Activated CD8-positive, alpha-beta memory T cell treated with anti-CD3 and anti-CD28 coated beads for 48 hours (primary cell): ENCODE measurements around the gene ATP1A4.
"Not testable (repeated sequence)": the region's sequence is repeated elsewhere in the genome, so short reads cannot be mapped to it uniquely, and the experiment has no call there.

ENCODE experiments used
- DNase-seq, 3 experiments: peaks; one replicate each; pipeline ENCODE4 v3.0.0-alpha.2; 2020; ENCODE audit warnings: low read depth in 2 of 3, low spot score in 2 of 3

Gene ATP1A4

DNA sequence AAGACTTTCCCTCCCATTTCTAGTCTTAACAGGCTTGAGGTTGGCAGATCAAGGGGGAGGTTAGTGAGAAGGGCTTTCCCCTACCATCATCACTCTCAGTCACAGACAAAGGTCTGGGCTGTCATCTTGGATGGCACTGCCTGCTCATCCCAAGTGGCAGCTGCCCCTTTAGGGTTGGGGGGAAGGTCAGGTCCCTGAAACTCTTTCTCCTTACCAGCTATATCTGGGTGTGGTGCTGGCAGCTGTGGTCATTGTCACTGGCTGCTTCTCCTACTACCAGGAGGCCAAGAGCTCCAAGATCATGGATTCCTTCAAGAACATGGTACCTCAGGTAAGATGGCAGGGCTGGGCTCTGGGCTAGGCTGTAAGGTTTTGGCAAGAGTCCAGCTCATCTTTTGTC lies 27.7 kb upstream of the ATP1A4 start:
- no peak for DNase-seq

DNA sequence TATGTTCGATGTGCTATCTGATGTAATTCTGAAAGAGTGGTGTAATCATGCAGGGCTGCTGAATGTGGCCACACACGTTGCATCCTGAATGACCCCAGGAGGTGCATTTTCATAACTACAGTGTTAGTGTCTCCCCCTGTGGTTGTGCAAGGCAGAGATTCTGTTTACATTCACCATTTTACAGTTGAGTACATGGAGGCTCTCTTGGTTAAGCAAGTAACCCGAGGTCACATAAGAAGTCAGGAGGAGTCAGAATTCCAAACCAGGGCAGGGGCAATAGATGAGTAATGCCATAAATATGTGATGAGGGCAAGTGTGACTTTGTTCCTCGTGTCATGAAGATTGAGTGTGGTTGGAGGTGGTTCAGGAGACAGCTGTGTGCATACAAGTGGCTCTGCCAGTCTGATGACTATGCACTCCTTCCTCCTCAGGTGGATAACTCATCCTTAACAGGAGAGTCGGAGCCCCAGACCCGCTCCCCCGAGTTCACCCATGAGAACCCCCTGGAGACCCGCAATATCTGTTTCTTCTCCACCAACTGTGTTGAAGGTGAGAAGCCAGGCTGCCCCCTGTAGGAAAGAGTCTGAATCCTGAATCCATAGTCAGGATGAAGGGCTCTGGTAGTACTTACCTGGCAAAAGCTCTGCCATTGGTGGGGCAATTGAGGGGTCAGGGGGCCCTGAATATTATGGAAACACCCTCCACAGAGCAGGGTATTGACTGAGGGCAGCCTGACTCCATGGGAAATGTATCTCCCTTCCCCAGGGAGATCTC lies 26.5 kb upstream of the ATP1A4 start:
- no peak for DNase-seq

DNA sequence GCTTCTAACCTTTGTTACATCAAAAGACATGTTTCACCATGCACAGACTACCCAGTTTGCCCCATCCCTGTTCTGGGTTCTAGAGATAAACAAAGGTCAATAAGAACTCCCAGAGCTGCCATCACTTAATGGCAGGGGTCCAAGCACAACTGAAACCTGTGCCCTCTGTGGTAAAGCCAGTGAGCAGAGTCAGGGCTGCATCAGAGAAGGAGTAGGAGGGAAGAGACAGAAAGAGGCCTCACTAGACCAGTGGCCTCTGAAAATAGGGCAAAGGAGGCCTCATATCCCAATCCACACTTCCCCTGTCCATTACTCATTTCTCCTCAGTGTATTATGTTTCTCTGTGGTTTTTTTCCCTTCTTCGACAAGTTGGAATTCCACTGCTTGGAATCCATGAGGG lies 25.7 kb upstream of the ATP1A4 start:
- no peak for DNase-seq

DNA sequence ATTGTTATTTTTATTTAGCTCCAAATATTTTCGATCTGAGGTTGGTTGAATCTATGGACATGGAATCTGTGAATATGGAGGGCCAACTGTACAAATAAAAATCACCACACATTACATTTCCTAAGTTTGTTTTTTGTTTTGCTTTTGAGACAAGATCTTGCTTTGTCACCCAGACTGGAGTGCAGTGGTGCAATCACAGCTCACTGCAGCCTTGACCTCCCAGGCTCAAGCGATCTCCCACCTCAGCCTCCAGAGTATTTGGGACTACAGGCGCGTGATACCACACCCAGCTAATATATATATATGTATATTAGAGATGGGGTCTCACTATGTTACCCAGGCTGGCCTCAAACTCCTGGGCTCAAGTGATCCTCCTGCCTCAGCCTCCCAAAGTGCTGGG lies 25.1 kb upstream of the ATP1A4 start:
- DNase-seq, result not testable (repeated sequence)

DNA sequence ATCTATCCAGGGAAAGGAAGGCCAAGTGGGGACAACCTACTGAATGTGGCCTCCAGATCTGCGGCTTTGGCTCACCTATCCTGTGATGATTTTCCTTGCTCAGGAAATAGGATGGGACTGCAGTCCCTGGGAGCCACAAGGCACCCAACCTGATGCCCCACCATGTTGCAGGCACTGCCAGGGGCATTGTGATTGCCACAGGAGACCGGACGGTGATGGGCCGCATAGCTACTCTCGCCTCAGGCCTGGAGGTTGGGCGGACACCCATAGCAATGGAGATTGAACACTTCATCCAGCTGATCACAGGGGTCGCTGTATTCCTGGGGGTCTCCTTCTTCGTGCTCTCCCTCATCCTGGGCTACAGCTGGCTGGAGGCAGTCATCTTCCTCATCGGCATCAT lies 24.0 kb upstream of the ATP1A4 start:
- no peak for DNase-seq

DNA sequence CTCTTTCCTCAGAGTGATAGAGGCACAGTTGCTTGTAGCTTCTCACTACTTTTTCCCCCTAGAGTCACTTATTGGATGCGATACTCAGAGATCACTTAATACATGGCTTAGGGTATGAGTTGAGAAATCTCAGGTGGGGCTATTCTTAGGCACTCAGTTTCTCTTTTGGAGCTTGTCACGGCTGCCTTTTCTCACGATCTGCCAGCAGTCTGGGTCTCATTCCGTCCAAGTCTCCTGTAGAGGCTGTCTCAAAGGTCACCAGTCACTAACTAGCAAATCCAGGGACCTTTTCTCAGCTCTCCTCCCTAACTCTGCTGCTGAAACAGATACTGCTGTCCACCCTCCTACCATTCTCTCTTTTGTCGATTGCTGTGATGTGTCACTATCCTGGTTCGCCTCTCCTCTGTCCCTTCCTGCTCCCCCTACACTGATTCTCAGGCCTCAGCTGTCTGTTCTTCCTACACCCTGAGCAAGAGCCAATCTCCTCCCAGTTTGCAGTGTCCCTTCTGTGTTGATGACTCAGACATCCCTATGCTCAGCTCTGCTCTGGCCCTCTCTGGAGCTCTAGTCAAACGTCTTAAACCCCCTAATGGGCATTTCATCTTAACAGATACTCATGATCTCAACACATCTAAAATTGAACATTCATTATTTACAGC lies 23.4 kb upstream of the ATP1A4 start:
- DNase-seq, result no peak

DNA sequence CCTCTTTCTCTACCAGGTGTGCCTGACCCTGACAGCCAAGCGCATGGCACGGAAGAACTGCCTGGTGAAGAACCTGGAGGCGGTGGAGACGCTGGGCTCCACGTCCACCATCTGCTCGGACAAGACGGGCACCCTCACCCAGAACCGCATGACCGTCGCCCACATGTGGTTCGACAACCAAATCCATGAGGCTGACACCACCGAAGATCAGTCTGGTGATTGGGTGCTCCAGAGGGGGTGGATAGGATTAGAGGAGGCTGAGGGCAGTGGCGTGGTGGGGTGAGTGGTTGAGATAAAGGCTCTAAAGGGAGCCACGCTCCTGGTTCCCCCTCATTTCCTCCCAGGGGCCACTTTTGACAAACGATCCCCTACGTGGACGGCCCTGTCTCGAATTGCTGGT lies 22.8 kb upstream of the ATP1A4 start:
- DNase-seq, result no peak

DNA sequence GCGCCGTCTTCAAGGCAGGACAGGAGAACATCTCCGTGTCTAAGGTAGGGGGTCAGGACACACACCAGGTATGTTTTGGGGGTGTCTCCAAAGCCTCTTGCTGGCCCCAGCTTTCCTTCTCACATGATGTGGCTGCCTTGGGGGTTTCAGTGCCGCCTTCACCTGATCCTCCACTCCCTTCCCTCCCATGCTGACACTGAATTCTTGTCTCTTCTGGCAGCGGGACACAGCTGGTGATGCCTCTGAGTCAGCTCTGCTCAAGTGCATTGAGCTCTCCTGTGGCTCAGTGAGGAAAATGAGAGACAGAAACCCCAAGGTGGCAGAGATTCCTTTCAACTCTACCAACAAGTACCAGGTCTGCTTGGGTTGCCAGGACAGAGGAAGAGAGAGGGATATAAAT lies 22.4 kb upstream of the ATP1A4 start:
- DNase-seq, result no peak

DNA sequence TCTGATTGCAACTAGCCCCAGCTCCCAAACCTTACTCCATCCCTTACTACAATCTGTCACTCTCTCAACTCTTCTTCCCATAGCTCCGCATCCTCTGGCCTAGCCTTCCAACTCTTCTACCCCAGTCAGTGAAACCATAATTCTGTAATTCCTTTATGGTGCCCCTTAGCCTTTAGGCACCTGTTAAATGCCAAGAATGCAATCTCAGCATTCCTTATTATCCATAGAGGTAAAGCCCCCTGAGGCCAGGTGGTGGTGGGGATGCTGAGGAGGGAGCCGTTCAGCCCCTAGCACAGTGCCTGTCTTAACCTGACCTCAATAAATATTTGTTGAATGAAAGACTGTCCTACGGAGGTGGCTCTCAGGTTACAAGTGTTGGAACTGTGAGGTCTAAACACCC lies 21.8 kb upstream of the ATP1A4 start:
- DNase-seq, result no peak

DNA sequence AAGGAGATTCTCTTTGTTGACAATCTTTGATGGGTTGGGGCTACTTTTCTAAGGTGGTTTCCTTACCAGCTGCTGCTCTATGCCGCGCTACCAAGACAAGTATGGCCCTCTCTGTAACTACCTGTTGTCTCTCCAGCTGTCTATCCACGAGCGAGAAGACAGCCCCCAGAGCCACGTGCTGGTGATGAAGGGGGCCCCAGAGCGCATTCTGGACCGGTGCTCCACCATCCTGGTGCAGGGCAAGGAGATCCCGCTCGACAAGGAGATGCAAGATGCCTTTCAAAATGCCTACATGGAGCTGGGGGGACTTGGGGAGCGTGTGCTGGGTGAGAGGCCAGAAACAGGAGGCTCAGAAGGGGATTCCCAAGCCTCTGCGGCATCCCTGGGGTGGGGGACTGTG lies 21.4 kb upstream of the ATP1A4 start:
- DNase-seq, result no peak

DNA sequence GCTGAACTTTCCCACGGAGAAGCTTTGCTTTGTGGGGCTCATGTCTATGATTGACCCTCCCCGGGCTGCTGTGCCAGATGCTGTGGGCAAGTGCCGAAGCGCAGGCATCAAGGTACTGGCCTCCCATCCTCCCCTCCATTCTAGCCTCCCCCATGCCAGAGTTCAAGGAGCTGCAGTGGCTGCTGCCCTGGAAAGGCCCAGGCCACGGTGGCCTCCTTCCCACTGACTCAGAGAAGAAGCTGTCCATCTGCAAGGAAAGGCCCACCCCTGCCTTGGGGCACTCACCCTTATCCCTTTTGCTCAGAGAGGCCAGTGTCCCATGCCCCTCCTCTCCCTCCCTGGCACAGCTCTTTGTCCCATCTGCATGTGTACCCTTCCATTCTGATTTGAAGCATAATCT lies 20.9 kb upstream of the ATP1A4 start:
- DNase-seq, result no peak

DNA sequence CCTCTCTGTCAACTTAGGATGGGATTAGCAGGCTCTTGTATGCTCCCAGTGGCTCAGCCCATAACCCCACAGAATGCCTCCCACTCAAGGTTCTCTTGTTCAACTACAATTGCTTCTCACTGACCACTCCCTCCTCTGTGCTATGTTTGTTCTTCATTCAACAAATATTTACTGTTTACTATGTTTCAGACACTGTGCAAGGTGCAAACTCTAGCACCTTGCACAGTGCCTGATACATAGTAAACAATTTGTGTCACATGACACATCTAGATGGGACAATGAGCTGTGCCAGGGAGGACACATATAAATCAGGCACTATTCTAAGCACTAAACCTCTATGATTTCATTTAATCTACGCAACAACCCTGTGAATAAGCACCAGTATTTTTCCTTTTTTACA lies 20.5 kb upstream of the ATP1A4 start:
- DNase-seq, result no peak

DNA sequence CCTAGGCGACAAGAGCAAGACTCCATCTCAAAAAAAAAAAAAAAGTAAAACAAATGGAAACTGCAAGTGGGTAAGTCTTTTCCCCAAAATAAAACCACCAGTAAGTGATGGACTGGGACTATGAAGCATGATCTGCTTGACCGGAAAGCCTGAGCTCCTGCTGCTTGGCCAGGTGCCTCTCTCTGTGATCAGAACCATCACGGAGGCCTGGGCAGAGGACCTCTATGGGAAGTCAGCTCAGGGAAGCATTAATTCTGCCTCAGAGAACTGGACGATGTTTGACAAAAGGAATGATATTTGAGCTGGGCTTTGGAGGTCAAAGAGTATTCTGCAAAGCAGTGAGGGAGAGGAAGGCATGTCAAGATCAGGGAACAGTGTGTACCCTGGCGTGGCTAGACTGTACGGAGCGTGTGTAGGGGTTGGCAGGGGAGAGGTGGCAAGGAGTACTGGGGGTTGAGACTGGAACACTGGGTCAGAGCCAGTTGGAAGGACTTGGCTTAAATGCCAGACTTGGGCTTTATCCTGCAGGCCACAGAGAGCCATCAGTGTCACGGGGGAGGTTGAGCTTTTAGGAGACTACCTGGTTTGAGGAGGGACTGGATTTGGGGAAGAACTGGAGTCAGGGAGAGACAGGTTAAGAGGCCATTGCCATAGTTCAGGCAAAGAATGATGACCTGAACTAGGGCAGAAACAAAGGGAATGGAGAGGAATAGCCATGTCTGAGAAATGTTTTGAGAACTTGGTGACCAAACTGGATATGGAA lies 19.4 kb upstream of the ATP1A4 start:
- DNase-seq, result no peak

DNA sequence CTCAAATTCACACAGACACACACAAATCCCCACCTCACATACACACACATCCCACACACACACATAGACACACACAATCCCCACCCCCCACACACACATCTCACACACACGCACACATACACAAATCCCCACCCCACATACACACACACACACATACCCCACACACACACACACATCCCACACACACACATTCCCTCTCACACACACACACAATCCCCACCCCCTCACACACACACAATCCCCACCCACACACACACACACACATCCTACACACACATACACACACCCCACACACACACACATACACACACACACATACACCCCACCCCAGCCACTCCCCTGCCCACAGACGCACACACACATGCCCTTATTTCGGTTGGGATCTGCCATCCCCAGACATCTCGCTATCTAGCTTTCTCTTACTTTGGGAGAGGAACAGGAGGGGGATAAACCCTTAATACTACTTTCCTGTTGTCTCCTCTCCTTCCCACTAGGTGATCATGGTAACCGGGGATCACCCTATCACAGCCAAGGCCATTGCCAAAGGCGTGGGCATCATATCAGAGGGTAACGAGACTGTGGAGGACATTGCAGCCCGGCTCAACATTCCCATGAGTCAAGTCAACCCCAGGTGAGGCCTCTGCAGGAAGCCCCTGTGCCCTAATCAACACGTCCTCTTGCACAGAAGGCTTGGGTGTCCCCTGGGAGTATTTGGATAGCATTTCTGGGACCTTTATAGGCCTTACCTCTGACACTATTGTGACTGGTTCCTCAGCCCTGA lies 17.2 kb upstream of the ATP1A4 start:
- DNase-seq, result no peak

DNA sequence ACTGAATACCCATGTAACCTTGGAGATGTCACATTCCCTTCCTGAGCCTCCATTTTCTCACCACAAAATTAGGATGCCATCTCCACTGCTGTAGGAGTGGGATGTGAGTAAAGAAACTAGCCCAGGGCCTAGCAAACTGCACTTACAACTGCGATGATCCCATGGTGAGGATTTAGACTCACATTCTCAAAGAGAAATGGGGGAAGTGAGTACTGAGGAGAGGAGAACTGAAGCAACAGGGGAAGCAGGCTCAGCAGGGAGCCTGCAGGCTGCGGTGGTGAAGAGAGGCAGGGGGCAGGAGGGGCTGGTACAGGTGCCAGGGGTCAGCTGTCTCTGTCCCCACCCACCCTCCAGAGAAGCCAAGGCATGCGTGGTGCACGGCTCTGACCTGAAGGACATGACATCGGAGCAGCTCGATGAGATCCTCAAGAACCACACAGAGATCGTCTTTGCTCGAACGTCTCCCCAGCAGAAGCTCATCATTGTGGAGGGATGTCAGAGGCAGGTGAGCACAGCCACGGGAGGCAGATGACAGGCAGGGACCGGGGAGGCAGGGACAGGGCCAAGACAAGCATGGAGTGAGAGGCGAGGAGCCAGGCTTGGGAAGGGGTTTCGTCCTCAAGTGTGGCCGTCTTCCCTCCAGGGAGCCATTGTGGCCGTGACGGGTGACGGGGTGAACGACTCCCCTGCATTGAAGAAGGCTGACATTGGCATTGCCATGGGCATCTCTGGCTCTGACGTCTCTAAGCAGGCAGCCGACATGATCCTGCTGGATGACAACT lies 16.4 kb upstream of the ATP1A4 start:
- no peak for DNase-seq

DNA sequence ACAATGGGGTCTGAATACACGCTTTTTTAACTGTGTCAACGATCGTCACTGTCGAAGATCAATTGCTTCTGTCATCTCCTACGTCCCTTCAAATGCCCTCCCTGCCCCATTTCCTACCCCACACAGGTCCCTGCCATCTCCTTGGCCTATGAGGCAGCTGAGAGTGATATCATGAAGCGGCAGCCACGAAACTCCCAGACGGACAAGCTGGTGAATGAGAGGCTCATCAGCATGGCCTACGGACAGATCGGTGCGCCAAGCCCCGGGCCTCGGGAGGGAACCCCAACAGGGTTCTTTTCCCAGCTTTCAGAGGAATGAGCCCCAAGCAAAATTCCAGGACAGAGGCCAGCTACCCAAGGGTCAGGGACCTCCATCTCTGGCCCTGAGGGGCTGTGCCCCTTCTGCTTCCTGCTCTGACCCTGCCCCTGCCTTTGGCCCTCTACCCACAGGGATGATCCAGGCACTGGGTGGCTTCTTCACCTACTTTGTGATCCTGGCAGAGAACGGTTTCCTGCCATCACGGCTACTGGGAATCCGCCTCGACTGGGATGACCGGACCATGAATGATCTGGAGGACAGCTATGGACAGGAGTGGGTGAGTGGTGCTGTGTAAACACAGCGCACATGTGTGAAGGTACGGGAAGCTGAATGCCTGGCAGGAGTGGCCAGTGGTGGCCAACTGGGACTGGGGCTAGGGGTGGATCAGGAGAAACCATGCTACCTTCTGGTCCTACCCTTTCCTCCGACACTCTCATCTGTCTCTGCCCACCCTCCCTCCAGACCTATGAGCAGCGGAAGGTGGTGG lies 15.1 kb upstream of the ATP1A4 start:
- no peak for DNase-seq

DNA sequence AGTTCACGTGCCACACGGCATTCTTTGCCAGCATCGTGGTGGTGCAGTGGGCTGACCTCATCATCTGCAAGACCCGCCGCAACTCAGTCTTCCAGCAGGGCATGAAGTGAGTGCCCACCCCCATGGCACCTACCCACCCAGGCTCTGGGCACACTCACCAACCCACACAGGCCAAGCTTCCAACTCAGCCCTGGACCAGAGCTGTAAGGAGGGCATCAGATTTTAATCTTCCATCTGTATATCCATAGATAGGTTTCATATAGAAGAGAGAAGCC lies 14.5 kb upstream of the ATP1A4 start:
- DNase-seq, result no peak

DNA sequence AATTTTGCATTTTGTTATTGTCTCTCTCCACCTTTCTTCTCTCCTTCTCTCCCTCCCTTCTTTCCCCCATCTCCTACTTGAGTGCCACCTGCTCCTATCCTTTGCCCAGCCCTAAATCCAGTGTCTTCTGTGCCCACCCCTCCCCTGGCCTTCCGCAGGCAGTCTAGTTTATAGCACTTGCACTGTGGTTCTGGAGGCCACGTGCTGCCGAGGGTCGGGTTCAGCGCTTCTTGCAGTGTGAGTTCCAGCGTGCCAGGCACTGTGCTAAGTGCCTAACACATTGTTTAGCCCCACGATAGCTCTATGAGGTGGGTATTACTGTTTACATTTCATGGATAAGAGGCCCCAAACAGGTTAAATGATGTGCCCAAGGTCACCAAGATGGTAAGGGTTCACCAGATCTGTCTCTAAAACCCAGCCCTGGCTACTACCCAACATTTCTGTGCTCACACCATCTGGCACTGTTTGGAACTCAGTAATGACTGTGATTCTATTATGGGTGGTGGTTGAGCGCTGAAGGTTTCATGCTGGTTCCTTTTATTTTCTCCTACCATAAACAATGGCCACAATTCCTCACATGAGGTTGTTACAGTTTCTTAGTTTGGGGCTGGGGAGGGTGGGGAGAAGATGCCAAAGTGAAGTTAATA lies 14.1 kb upstream of the ATP1A4 start:
- DNase-seq, result no peak

DNA sequence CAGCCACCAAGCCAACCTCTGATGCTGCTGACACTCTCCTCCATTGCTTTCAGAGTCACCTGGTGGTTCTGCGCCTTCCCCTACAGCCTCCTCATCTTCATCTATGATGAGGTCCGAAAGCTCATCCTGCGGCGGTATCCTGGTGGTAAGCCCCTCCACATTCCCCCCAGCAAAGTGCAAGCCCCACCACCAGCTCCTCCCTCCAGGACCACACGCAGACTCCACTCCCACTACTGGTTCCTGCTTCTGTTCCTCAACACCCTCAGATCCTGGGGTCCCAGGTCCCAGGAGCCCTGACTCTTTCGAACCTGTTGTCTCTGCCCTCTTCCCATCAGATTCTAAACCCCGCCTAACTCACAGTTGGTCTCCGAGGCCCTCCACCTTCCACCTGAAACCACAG lies 11.6 kb upstream of the ATP1A4 start:
- no peak for DNase-seq

DNA sequence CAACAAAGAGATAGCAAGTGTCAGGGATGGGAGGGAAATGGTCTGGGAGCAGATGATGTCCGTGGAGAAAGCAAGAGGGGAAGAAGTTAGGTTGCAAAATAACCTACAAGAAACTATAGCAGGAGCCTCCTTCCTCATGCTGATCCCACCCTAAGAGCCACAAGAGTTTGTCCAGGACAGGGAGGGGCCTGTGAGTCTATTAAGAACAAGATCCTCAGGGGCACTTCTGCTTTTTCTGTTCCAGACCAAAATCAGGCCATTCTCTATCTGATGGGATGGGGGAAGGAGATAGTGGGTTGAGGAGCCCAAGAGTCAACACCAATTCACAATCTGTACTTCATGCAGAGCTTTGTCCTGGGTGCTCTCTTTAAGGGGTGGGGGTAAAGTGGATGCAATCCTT lies 7.7 kb upstream of the ATP1A4 start:
- DNase-seq, result no peak
